ENCODE results near the gene PCMT1. TPM values are rescaled to one million over a fixed set of nuclear protein-coding genes. Genes with fewer than 3 reads are reported as not detected.
"Not testable (repeated sequence)": the region's sequence is repeated elsewhere in the genome, so short reads cannot be mapped to it uniquely, and the experiment has no call there.

Gene PCMT1
- total RNA-seq, 5 donors from 2014 or later (not counting 1 experiment from before 2014, with no cell fraction given) = 33.9 to 63.1 (median 53.1) TPM

GRCh38 chr6:149840345-149841075, 91.0 kb downstream of the PCMT1 start:
- H3K27ac ChIP-seq (ENCODE audit: low read length) = no peak overlapping the region
- H3K9me3 Mint-ChIP-seq = no peaks in the 10 kb centered on the region
- peaks cover 0 to 6% of the 10 kb centered on the region in 2 experiments for H3K27me3 ChIP-seq (replicated peaks in 1 of 2; ENCODE audit: control insufficient read depth in 2 of 2, extremely low read depth in 1 of 2, insufficient read depth in 2 of 2, low read length in 1 of 2)
- H3K27me3 Mint-ChIP-seq = no peaks in the 10 kb centered on the region
- DNase-seq = peak in 14 of 35 experiments; percentile 2 to 47 (median 14)
- ChIA-PET CTCF (no interaction called here), POLR2A (no interaction called here)
- H3K27ac Mint-ChIP-seq = no peak overlapping the region
- H3K4me1 ChIP-seq (ENCODE audit: control insufficient read depth in 1 of 2, extremely low read depth in 1 of 2, insufficient read depth in 2 of 2, low read length in 2 of 2) = no peaks in the 10 kb centered on the region
- ATAC-seq (replicated peaks in 1 of 4) = peak in 3 of 4 experiments; percentile 51 to 60 (median 52)
- no peaks in the 10 kb centered on the region for H3K36me3 ChIP-seq (ENCODE audit: control insufficient read depth in 2 of 2, extremely low read depth in 1 of 2, insufficient read depth in 1 of 2, low read length in 1 of 2)
- no peak overlapping the region for H3K4me3 Mint-ChIP-seq
- no peaks in the 10 kb centered on the region for H3K36me3 Mint-ChIP-seq
- H3K9me3 ChIP-seq = no peaks in the 10 kb centered on the region
- WGBS (ENCODE audit: insufficient coverage) = 61% methylated on average over 5 of the region's 8 CpGs
- H3K4me3 ChIP-seq (ENCODE audit: control insufficient read depth in 1 of 2, extremely low read depth in 1 of 2, low read length in 1 of 2) = no peak overlapping the region
- H3K4me1 Mint-ChIP-seq = no peaks in the 10 kb centered on the region

GRCh38 chr6:149842331-149842730, 92.8 kb downstream of the PCMT1 start:
- Histone ChIP-seq H3K4me1 (ENCODE audit: control insufficient read depth in 1 of 2, extremely low read depth in 1 of 2, insufficient read depth in 2 of 2, low read length in 2 of 2) (no peaks in the 10 kb centered on the region), H3K9me3 (no peaks in the 10 kb centered on the region), H3K27ac (ENCODE audit: low read length) (no peak overlapping the region), H3K27me3 (replicated peaks in 1 of 2; ENCODE audit: control insufficient read depth in 2 of 2, extremely low read depth in 1 of 2, insufficient read depth in 2 of 2, low read length in 1 of 2) (peaks cover 0 to 14% of the 10 kb centered on the region in 2 experiments), H3K4me3 (ENCODE audit: control insufficient read depth in 1 of 2, extremely low read depth in 1 of 2, low read length in 1 of 2) (no peak overlapping the region), H3K36me3 (ENCODE audit: control insufficient read depth in 2 of 2, extremely low read depth in 1 of 2, insufficient read depth in 1 of 2, low read length in 1 of 2) (no peaks in the 10 kb centered on the region)
- no peak for ATAC-seq (replicated peaks in 1 of 4)
- ChIA-PET POLR2A (no interaction called here), CTCF (interaction anchor here in 1 of 2 donors (0.9 kb wide), 1 partner anchor 10 kb away, joined by 3 read pairs; no protein-coding TSS in a partner anchor)
- no peaks in the 10 kb centered on the region for H3K4me1 Mint-ChIP-seq
- no peaks in the 10 kb centered on the region for H3K36me3 Mint-ChIP-seq
- H3K27me3 Mint-ChIP-seq = no peaks in the 10 kb centered on the region
- DNase-seq = no peak
- no peaks in the 10 kb centered on the region for H3K9me3 Mint-ChIP-seq
- no peak overlapping the region for H3K27ac Mint-ChIP-seq
- no peak overlapping the region for H3K4me3 Mint-ChIP-seq
- WGBS (ENCODE audit: insufficient coverage) = 84% methylated on average over 7 of the region's 7 CpGs

DNA sequence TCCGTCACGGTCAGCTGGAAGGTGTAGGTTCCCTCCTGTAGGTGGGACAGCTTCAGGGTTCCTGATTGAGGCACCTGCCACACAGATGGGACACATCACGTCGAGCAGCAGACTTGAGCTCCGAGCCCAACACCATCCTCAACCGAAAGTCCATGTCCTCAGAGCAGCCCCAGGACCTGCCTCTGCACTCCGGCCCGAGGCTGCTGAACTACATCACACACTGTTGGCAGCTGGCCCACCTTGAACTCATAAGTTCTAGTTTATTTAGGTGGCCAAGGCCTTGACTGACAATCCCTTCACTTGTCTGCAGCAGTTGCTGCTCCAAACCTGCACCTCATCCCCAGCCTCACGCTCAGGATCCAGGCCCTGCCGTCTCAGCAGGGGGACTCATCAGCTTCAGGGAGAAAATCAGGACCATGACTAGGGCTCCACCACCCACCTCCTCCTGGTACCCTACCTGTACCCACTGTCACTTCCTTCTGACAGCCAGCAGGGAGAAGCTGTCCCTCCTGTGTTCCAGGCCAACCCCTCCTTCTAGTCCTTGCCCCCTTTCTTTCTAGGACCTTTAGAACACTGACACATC, 93.6 kb downstream of the PCMT1 start:
- Mint-ChIP-seq H3K27ac (no peak overlapping the region), H3K9me3 (no peaks in the 10 kb centered on the region), H3K4me3 (no peak overlapping the region), H3K27me3 (no peaks in the 10 kb centered on the region), H3K4me1 (no peaks in the 10 kb centered on the region), H3K36me3 (no peaks in the 10 kb centered on the region)
- Histone ChIP-seq H3K36me3 (ENCODE audit: control insufficient read depth in 2 of 2, extremely low read depth in 1 of 2, insufficient read depth in 1 of 2, low read length in 1 of 2) (no peaks in the 10 kb centered on the region), H3K27me3 (replicated peaks in 1 of 2; ENCODE audit: control insufficient read depth in 2 of 2, extremely low read depth in 1 of 2, insufficient read depth in 2 of 2, low read length in 1 of 2) (peaks cover 0 to 14% of the 10 kb centered on the region in 2 experiments), H3K27ac (ENCODE audit: low read length) (no peak overlapping the region), H3K9me3 (no peaks in the 10 kb centered on the region), H3K4me1 (ENCODE audit: control insufficient read depth in 1 of 2, extremely low read depth in 1 of 2, insufficient read depth in 2 of 2, low read length in 2 of 2) (no peaks in the 10 kb centered on the region), H3K4me3 (ENCODE audit: control insufficient read depth in 1 of 2, extremely low read depth in 1 of 2, low read length in 1 of 2) (no peak overlapping the region)
- ATAC-seq (replicated peaks in 1 of 4) = no peak
- ChIA-PET CTCF (no interaction called here), POLR2A (no interaction called here)
- DNase-seq = no peak
- WGBS (ENCODE audit: insufficient coverage) = 82% methylated on average over 10 of the region's 10 CpGs

- H3K36me3 Mint-ChIP-seq; H3K27me3 Mint-ChIP-seq; CTCF ChIA-PET; H3K9me3 ChIP-seq; H3K9me3 Mint-ChIP-seq; POLR2A ChIA-PET; DNase-seq; H3K4me1 ChIP-seq (ENCODE audit: control insufficient read depth in 1 of 2, extremely low read depth in 1 of 2, insufficient read depth in 2 of 2, low read length in 2 of 2); H3K27ac Mint-ChIP-seq; H3K27ac ChIP-seq (ENCODE audit: low read length); H3K4me3 Mint-ChIP-seq; H3K4me1 Mint-ChIP-seq; H3K36me3 ChIP-seq (ENCODE audit: control insufficient read depth in 2 of 2, extremely low read depth in 1 of 2, insufficient read depth in 1 of 2, low read length in 1 of 2); H3K4me3 ChIP-seq (ENCODE audit: control insufficient read depth in 1 of 2, extremely low read depth in 1 of 2, low read length in 1 of 2); ATAC-seq (replicated peaks in 1 of 4): not testable (repeated sequence)
- 100% methylated on average over 1 of the region's 4 CpGs for WGBS (ENCODE audit: insufficient coverage)
- H3K27me3 ChIP-seq (replicated peaks in 1 of 2; ENCODE audit: control insufficient read depth in 2 of 2, extremely low read depth in 1 of 2, insufficient read depth in 2 of 2, low read length in 1 of 2) = peaks cover 0 to 14% of the 10 kb centered on the region in 2 experiments
Observed at GRCh38 chr6:149844036-149844435, 94.5 kb downstream of the PCMT1 start.

GRCh38 chr6:149844480-149844879, 94.9 kb downstream of the PCMT1 start:
- POLR2A ChIA-PET = no interaction called here
- Mint-ChIP-seq H3K9me3 (no peaks in the 10 kb centered on the region), H3K4me1 (no peaks in the 10 kb centered on the region), H3K27me3 (peaks cover 0 to 3% of the 10 kb centered on the region in 2 donors), H3K36me3 (no peaks in the 10 kb centered on the region), H3K27ac (no peak overlapping the region), H3K4me3 (no peak overlapping the region)
- no peak overlapping the region for H3K4me3 ChIP-seq (ENCODE audit: control insufficient read depth in 1 of 2, extremely low read depth in 1 of 2, low read length in 1 of 2)
- WGBS (ENCODE audit: insufficient coverage) = no CpG with 5 or more reads among the region's 2 CpGs
- H3K9me3 ChIP-seq = no peaks in the 10 kb centered on the region
- no peak overlapping the region for H3K27ac ChIP-seq (ENCODE audit: low read length)
- H3K36me3 ChIP-seq (ENCODE audit: control insufficient read depth in 2 of 2, extremely low read depth in 1 of 2, insufficient read depth in 1 of 2, low read length in 1 of 2) = no peaks in the 10 kb centered on the region
- no peaks in the 10 kb centered on the region for H3K4me1 ChIP-seq (ENCODE audit: control insufficient read depth in 1 of 2, extremely low read depth in 1 of 2, insufficient read depth in 2 of 2, low read length in 2 of 2)
- H3K27me3 ChIP-seq (replicated peaks in 1 of 2; ENCODE audit: control insufficient read depth in 2 of 2, extremely low read depth in 1 of 2, insufficient read depth in 2 of 2, low read length in 1 of 2) = peaks cover 0 to 14% of the 10 kb centered on the region in 2 experiments
- ATAC-seq (replicated peaks in 1 of 4) = no peak
- DNase-seq = no peak
- CTCF ChIA-PET = no interaction called here

DNA sequence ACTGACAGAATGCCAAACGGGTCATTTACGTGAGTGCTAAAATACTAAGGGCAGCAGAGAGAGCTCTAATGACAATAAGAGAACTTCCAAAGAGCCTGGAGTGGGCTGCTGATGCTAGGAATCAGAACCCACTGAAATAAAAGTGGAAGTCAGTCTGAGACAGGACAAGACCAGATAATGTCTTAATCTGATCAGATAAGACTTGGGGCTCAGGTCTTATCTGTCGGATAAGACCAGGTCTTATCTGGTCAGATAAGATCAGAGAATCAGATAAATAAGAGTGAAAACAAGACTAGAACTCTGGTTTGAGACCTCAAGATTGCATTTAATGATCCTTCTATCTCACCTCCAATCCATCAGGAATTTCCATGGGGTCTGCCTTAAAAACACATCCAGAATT, 96.0 kb downstream of the PCMT1 start:
- H3K4me3 ChIP-seq (ENCODE audit: control insufficient read depth in 1 of 2, extremely low read depth in 1 of 2, low read length in 1 of 2) = no peak overlapping the region

More for the DNA sequence above, 96.0 kb downstream of the PCMT1 start:
- no peaks in the 10 kb centered on the region for H3K4me1 ChIP-seq (ENCODE audit: control insufficient read depth in 1 of 2, extremely low read depth in 1 of 2, insufficient read depth in 2 of 2, low read length in 2 of 2)
- no peaks in the 10 kb centered on the region for H3K9me3 Mint-ChIP-seq
- no peaks in the 10 kb centered on the region for H3K36me3 ChIP-seq (ENCODE audit: control insufficient read depth in 2 of 2, extremely low read depth in 1 of 2, insufficient read depth in 1 of 2, low read length in 1 of 2)
- no CpG with 5 or more reads among the region's 3 CpGs for WGBS (ENCODE audit: insufficient coverage)
- ATAC-seq (replicated peaks in 1 of 4) = no peak
- no peak overlapping the region for H3K4me3 Mint-ChIP-seq
- H3K27ac Mint-ChIP-seq = no peak overlapping the region
- DNase-seq = no peak
- ChIA-PET CTCF (interaction anchor here (0.5 to 0.9 kb wide), 3 partner anchors 10 to 236 kb away, joined by 3 to 6 read pairs (median 3); no protein-coding TSS in a partner anchor), POLR2A (no interaction called here)
- H3K36me3 Mint-ChIP-seq = no peaks in the 10 kb centered on the region
- H3K27me3 Mint-ChIP-seq = peaks cover 0 to 7% of the 10 kb centered on the region in 2 donors
- H3K9me3 ChIP-seq = no peaks in the 10 kb centered on the region
- H3K4me1 Mint-ChIP-seq = no peaks in the 10 kb centered on the region
- H3K27me3 ChIP-seq (replicated peaks in 1 of 2; ENCODE audit: control insufficient read depth in 2 of 2, extremely low read depth in 1 of 2, insufficient read depth in 2 of 2, low read length in 1 of 2) = peaks cover 0 to 11% of the 10 kb centered on the region in 2 experiments
- no peak overlapping the region for H3K27ac ChIP-seq (ENCODE audit: low read length)

Measured in T-cell (primary cell).